ENCODE data around the gene CDH23.

DNA sequence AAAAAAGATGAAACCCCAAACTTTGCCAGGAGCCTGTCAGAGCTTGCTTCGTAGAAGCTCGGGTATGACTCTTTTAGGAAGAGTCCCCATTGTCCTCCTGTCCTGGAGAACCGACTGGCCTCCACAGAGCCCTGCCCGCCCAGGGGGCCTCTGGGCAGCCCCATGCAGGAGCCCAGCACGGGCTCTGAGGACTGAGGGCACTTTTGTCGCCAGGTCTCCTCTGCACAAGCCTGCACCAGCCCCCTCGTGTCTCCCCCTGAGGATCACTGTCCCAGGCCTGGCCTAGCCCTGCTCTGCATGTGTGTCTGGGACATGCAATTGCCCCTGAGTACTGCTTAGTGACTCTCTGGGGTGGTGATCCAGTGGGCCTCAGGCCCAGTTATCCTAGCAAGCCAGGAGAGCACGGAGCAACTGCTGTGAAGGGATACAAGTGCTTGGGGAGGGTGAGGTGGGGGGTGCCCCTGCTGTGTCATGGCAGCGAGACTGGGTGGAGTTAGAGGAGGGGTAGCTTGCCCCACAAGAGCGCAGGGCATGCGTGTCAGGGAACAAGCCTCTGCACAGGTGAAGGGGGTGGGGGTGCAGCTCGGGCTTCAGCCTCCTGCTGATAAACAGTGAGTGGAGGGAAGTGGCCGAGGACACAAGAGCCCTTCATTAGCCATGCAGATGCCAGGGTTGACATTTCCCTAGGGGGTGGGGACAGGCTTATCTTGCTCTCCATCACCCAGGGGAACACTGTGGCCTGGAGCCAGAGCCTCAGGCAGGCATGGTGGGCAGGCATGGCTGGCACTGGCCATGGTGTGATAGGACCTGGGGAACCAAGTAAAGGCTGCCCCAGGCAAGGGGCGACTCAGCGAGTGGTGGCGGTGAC lies 179.4 kb downstream of the CDH23 start:
- TF ChIP-seq, protein P1, sequence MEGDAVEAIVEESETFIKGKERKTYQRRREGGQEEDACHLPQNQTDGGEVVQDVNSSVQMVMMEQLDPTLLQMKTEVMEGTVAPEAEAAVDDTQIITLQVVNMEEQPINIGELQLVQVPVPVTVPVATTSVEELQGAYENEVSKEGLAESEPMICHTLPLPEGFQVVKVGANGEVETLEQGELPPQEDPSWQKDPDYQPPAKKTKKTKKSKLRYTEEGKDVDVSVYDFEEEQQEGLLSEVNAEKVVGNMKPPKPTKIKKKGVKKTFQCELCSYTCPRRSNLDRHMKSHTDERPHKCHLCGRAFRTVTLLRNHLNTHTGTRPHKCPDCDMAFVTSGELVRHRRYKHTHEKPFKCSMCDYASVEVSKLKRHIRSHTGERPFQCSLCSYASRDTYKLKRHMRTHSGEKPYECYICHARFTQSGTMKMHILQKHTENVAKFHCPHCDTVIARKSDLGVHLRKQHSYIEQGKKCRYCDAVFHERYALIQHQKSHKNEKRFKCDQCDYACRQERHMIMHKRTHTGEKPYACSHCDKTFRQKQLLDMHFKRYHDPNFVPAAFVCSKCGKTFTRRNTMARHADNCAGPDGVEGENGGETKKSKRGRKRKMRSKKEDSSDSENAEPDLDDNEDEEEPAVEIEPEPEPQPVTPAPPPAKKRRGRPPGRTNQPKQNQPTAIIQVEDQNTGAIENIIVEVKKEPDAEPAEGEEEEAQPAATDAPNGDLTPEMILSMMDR (conservative IDR thresholded peaks at IDR 0.05; ENCODE audit: low read depth, low read length), result no peak
- TF ChIP-seq EZH2 (IDR thresholded peaks at IDR 0.05; ENCODE audit: low read length, unreplicated experiment), result no peak
